T-cell (primary cell): ENCODE measurements around the gene RIPK3. TPM values are rescaled to one million over a fixed set of nuclear protein-coding genes. Genes with fewer than 3 reads are reported as not detected.

Experiments used
- ATAC-seq, 4 experiments: fragments of 200-7000 bp in 3 of 4; fragments of 150-1000 bp in 1 of 4; cut with Tn5 transposase; replicated peaks in 1 of 4; 1 replicate in 3 of 4; 2 replicates in 1 of 4; pipeline ENCODE4 v1.10.0; 2021; ENCODE audit warnings: moderate library complexity in 3 of 4, mild to moderate bottlenecking in 2 of 4, moderate number of reproducible peaks in 1 of 4
- CTCF ChIA-PET, 2 donors: fragments of 300-600 bp; sonication (Branson Sonifier 250); formaldehyde crosslinking; loops; one replicate each; lab custom pipeline; 2022; ENCODE audit warnings: antibody characterized with exemption in 2 of 2; lab: Charles Lee
- POLR2A ChIA-PET, 2 donors: fragments of 300-600 bp; sonication (Branson Sonifier 250); formaldehyde crosslinking; loops; one replicate each; lab custom pipeline; 2022; ENCODE audit warnings: antibody characterized with exemption in 2 of 2; lab: Charles Lee
- DNase-seq, 35 experiments: peaks; one replicate each; pipeline versions ENCODE4 v3.0.0 to v3.0.0-alpha.2; 2013 to 2023
- H3K27ac ChIP-seq: one replicate; pipeline ENCODE4 v1.5.1; 2013; ENCODE audit warnings: low read length
- H3K27me3 ChIP-seq, 2 experiments: replicated peaks in 1 of 2; 1 replicate in 1 of 2; 2 replicates in 1 of 2; pipeline versions ENCODE4 v1.6.1 to v1.7.0; 2013; ENCODE audit warnings: low read length in 1 of 2, mixed read lengths in 1 of 2; ENCODE audit not compliant: control insufficient read depth in 2 of 2, insufficient read depth in 2 of 2; ENCODE audit errors: extremely low read depth in 1 of 2
- H3K36me3 ChIP-seq, 2 donors: 1 replicate in 1 of 2; 2 replicates in 1 of 2; pipeline versions ENCODE4 v1.6.1 to v1.7.0; 2013; ENCODE audit warnings: low read length in 1 of 2; ENCODE audit not compliant: control insufficient read depth in 2 of 2, insufficient read depth in 1 of 2; ENCODE audit errors: extremely low read depth in 1 of 2
- H3K4me1 ChIP-seq, 2 experiments: 1 replicate in 1 of 2; 2 replicates in 1 of 2; pipeline versions ENCODE4 v1.6.1 to v1.7.0; 2013; ENCODE audit warnings: low read length in 2 of 2, mixed read lengths in 1 of 2; ENCODE audit not compliant: insufficient read depth in 2 of 2, control insufficient read depth in 1 of 2; ENCODE audit errors: extremely low read depth in 1 of 2
- H3K4me3 ChIP-seq, 2 donors: 1 replicate in 1 of 2; 2 replicates in 1 of 2; pipeline versions ENCODE4 v1.5.1 to v1.7.0; 2013; ENCODE audit warnings: mild to moderate bottlenecking in 2 of 2, low read length in 1 of 2, moderate library complexity in 1 of 2; ENCODE audit not compliant: control insufficient read depth in 1 of 2; ENCODE audit errors: extremely low read depth in 1 of 2
- H3K9me3 ChIP-seq: 2 replicates; pipeline ENCODE4 v1.7.0; 2013
- H3K27ac Mint-ChIP-seq, 2 donors: one replicate each; pipeline ENCODE4 v1.8.0; 2020 to 2021; ENCODE audit warnings: mild to moderate bottlenecking in 2 of 2, mixed read lengths in 2 of 2
- H3K27me3 Mint-ChIP-seq, 2 donors: one replicate each; pipeline ENCODE4 v1.8.0; 2021 to 2022; ENCODE audit warnings: mixed read lengths in 2 of 2
- H3K36me3 Mint-ChIP-seq: one replicate; pipeline ENCODE4 v1.8.0; 2021; ENCODE audit warnings: mixed read lengths
- H3K4me1 Mint-ChIP-seq, 3 donors: one replicate each; pipeline ENCODE4 v1.8.0; 2020 to 2022; ENCODE audit warnings: mixed read lengths in 3 of 3, mild to moderate bottlenecking in 1 of 3
- H3K4me3 Mint-ChIP-seq, 3 donors: one replicate each; pipeline ENCODE4 v1.8.0; 2020 to 2022; ENCODE audit warnings: mild to moderate bottlenecking in 3 of 3, mixed read lengths in 3 of 3, moderate library complexity in 3 of 3
- H3K9me3 Mint-ChIP-seq, 3 donors: one replicate each; pipeline ENCODE4 v1.8.0; 2020 to 2022; ENCODE audit warnings: mixed read lengths in 3 of 3
- WGBS: methylation state at CpG from one replicate; pipeline ENCODE4 v1.1.5; 2013; ENCODE audit warnings: missing lambda C conversion rate; ENCODE audit not compliant: insufficient coverage; 5-methylcytosine and 5-hydroxymethylcytosine counted together
- total RNA-seq, 35 experiments: library from RNA in 6 of 35; stranded (reverse) in 6 of 35; fragments of 120-200 nt in 1 of 35; gene quantifications; one replicate each; pipeline versions ENCODE4 v1.2.1 to v1.2.4 and lab custom pipeline; 2013 to 2026

Gene RIPK3
- total RNA-seq, 5 donors from 2014 or later (not counting 1 experiment from before 2014, with no cell fraction given): 26.2 to 68.3 (median 59.2) TPM

DNA sequence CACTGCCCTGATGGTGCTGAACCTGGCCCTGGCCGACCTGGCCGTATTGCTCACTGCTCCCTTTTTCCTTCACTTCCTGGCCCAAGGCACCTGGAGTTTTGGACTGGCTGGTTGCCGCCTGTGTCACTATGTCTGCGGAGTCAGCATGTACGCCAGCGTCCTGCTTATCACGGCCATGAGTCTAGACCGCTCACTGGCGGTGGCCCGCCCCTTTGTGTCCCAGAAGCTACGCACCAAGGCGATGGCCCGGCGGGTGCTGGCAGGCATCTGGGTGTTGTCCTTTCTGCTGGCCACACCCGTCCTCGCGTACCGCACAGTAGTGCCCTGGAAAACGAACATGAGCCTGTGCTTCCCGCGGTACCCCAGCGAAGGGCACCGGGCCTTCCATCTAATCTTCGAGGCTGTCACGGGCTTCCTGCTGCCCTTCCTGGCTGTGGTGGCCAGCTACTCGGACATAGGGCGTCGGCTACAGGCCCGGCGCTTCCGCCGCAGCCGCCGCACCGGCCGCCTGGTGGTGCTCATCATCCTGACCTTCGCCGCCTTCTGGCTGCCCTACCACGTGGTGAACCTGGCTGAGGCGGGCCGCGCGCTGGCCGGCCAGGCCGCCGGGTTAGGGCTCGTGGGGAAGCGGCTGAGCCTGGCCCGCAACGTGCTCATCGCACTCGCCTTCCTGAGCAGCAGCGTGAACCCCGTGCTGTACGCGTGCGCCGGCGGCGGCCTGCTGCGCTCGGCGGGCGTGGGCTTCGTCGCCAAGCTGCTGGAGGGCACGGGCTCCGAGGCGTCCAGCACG lies 23.8 kb downstream of the RIPK3 start:
- peak overlapping the region in 1 of 3 donors; percentile 74 for H3K4me3 Mint-ChIP-seq
- H3K27ac ChIP-seq: no peak overlapping the region

DNA sequence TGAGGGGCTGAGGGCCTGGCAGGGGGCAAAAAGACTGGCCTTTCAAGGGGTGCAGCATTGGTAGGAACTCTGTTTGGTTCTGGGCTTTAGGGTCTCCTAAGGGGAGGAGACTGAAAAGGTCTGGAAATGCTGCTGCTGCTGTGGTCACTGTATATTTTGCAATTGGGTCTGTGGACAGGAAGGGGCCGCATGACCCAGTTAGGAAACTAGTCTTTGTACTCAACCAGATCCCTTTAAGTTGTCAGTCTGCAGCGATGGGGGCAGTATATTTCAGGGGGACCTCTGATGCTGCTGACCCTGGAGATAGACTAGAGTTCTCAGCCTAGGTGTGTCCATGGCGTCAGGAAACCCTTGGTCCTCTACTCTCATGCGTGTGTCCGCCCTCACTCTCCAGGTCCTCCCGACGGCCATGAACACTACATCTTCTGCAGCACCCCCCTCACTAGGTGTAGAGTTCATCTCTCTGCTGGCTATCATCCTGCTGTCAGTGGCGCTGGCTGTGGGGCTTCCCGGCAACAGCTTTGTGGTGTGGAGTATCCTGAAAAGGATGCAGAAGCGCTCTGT lies 24.5 kb downstream of the RIPK3 start:
- ChIA-PET CTCF (interaction anchor here in 1 of 2 donors (0.6 kb wide), 1 partner anchor 18 kb away, joined by 4 read pairs; no protein-coding TSS in a partner anchor), POLR2A (interaction anchor here in 1 of 2 donors (0.6 kb wide), 1 partner anchor 107 kb away, joined by 4 read pairs; no protein-coding TSS in a partner anchor)
- H3K27me3 Mint-ChIP-seq: peaks cover 1 to 3% of the 10 kb centered on the region in 2 donors
- no peak for ATAC-seq
- Histone ChIP-seq H3K27me3 (no peaks in the 10 kb centered on the region), H3K27ac (no peak overlapping the region), H3K4me1 (peaks cover 32 to 52% of the 10 kb centered on the region in 2 experiments), H3K9me3 (no peaks in the 10 kb centered on the region), H3K4me3 (no peak overlapping the region), H3K36me3 (no peaks in the 10 kb centered on the region)
- H3K4me1 Mint-ChIP-seq: peaks cover 51 to 53% (median 53%) of the 10 kb centered on the region in 3 donors
- H3K9me3 Mint-ChIP-seq: no peaks in the 10 kb centered on the region
- no peak for DNase-seq
- H3K27ac Mint-ChIP-seq: peak overlapping the region; percentile 72 to 94
- peaks cover 4% of the 10 kb centered on the region for H3K36me3 Mint-ChIP-seq
- H3K4me3 Mint-ChIP-seq: peak overlapping the region in 2 of 3 donors; percentile 3 to 74
- WGBS: 88% methylated on average over 4 of the region's 10 CpGs

More for the DNA sequence above, 23.8 kb downstream of the RIPK3 start:
- Histone ChIP-seq H3K9me3 (no peaks in the 10 kb centered on the region), H3K4me1 (peaks cover 30 to 49% of the 10 kb centered on the region in 2 experiments), H3K4me3 (no peak overlapping the region), H3K36me3 (no peaks in the 10 kb centered on the region), H3K27me3 (no peaks in the 10 kb centered on the region)
- ChIA-PET CTCF (interaction anchor here (0.6 kb wide), 2 partner anchors 17 to 18 kb away, joined by 3 to 4 read pairs; no protein-coding TSS in a partner anchor), POLR2A (interaction anchor here in 1 of 2 donors (0.6 kb wide), 1 partner anchor 106 kb away, joined by 4 read pairs; no protein-coding TSS in a partner anchor)
- Mint-ChIP-seq H3K9me3 (no peaks in the 10 kb centered on the region), H3K27ac (no peak overlapping the region), H3K36me3 (peaks cover 4% of the 10 kb centered on the region), H3K4me1 (peaks cover 50 to 51% (median 50%) of the 10 kb centered on the region in 3 donors), H3K27me3 (peaks cover 2 to 3% of the 10 kb centered on the region in 2 donors)
- DNase-seq: no peak
- 96% methylated on average over 66 of the region's 70 CpGs for WGBS
- no peak for ATAC-seq

DNA sequence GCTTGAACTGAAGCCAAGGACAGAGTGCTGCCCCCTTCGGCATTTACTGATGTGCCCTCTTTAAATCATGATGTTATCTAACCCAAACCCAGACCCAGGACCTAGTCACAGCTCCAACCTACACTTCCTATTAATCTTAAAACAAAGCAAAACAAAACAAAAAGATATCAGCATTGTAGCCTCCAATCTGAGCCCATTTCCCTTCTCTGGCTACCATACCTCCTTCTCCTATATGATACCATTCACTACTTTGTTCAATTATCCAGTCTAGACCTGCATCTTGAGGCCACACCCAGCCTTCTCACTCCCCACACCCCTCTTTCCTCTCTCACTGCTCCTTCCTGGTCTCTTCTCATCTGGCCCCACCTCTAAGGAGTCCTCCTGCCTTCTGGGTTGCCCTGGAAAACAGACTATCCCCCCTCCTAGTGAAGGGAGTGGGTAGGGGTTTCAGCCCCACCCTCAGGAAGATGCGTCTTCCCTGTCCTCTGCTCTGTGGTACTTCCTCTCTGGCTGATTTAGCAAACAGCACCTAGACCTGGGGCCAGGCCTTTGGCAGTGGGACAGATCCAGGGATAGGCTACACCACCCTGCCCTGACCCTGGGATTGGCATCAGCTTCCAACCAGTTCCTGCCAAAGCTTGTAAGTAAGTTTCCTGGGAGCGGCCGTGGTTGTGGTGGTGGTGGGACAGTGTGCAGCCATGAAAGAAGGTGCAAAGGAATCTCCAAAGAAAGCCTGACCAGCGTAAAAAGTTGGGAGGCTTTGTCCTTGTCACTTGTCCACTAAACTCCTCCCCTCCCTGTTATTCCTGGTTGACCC lies 25.2 kb downstream of the RIPK3 start:
- H3K4me3 Mint-ChIP-seq: peak overlapping the region in 2 of 3 donors; percentile 10 to 74
- H3K4me1 ChIP-seq: peaks cover 39 to 60% of the 10 kb centered on the region in 2 experiments
- H3K27me3 ChIP-seq: no peaks in the 10 kb centered on the region
- DNase-seq: no peak
- H3K4me3 ChIP-seq: no peak overlapping the region
- CTCF ChIA-PET: interaction anchor here in 1 of 2 donors (0.8 kb wide), 1 partner anchor 84 kb away, joined by 3 read pairs; no protein-coding TSS in a partner anchor
- H3K27ac Mint-ChIP-seq: peak overlapping the region; percentile 94
- 58% methylated on average over 2 of the region's 5 CpGs for WGBS
- H3K27ac ChIP-seq: peak overlapping the region; percentile 77
- no peak for ATAC-seq
- H3K9me3 Mint-ChIP-seq: no peaks in the 10 kb centered on the region
- peaks cover 59 to 61% (median 60%) of the 10 kb centered on the region in 3 donors for H3K4me1 Mint-ChIP-seq
- H3K9me3 ChIP-seq: no peaks in the 10 kb centered on the region
- peaks cover 0 to 3% of the 10 kb centered on the region in 2 donors for H3K27me3 Mint-ChIP-seq
- POLR2A ChIA-PET: interaction anchor here in 1 of 2 donors (0.6 kb wide), 1 partner anchor 15 kb away, joined by 3 read pairs; no protein-coding TSS in a partner anchor
- H3K36me3 ChIP-seq: no peaks in the 10 kb centered on the region
- H3K36me3 Mint-ChIP-seq: peaks cover 4% of the 10 kb centered on the region

DNA sequence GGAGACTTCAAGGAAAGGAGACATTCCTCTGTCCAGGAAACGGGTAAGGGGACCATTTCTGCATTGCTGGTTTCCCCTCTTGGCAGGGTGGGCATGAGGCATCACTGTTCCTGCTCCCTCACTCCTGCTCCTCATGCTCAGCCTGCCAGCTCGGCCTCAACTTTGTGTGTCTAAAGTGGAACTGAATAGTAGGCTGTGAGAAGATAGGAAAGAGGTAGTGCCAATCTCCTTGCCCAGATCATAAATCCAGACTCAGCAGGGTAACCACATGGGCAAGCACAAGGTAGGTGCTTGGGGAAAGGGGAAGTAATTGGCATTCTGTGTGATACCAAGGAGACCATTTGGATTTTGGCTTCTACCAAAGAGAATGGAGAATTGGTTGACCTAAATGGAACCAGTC lies 25.9 kb downstream of the RIPK3 start:
- no peaks in the 10 kb centered on the region for H3K27me3 ChIP-seq
- Mint-ChIP-seq H3K4me3 (peak overlapping the region; percentile 43 to 74 (median 59)), H3K4me1 (peaks cover 61 to 67% (median 67%) of the 10 kb centered on the region in 3 donors), H3K27me3 (no peaks in the 10 kb centered on the region), H3K36me3 (peaks cover 4% of the 10 kb centered on the region), H3K27ac (peak overlapping the region; percentile 94), H3K9me3 (no peaks in the 10 kb centered on the region)
- DNase-seq (no peak), ATAC-seq (no peak)
- peaks cover 39 to 66% of the 10 kb centered on the region in 2 experiments for H3K4me1 ChIP-seq
- no CpG with 5 or more reads among the region's 2 CpGs for WGBS
- H3K27ac ChIP-seq: peak overlapping the region; percentile 77
- no peak overlapping the region for H3K4me3 ChIP-seq
- POLR2A ChIA-PET: interaction anchor here in 1 of 2 donors (0.6 to 1.0 kb wide), 3 partner anchors 14 to 173 kb away, joined by 3 to 4 read pairs (median 3); partner anchors contain the start of genes DHRS1, EMC9 and NOP9
- CTCF ChIA-PET: interaction anchor here (0.6 to 0.8 kb wide), 3 partner anchors 65 to 356 kb away, joined by 3 read pairs; no protein-coding TSS in a partner anchor
- H3K36me3 ChIP-seq: no peaks in the 10 kb centered on the region
- no peaks in the 10 kb centered on the region for H3K9me3 ChIP-seq

GRCh38 chr14:24312736-24313507 lies 26.9 kb downstream of the RIPK3 start:
- Mint-ChIP-seq H3K27ac (peak overlapping the region; percentile 94), H3K9me3 (no peaks in the 10 kb centered on the region), H3K4me3 (peak overlapping the region; percentile 74 to 83 (median 77)), H3K36me3 (peaks cover 7% of the 10 kb centered on the region), H3K27me3 (no peaks in the 10 kb centered on the region), H3K4me1 (peaks cover 68 to 77% (median 73%) of the 10 kb centered on the region in 3 donors)
- H3K4me3 ChIP-seq: no peak overlapping the region
- no peaks in the 10 kb centered on the region for H3K36me3 ChIP-seq
- peaks cover 39 to 76% of the 10 kb centered on the region in 2 experiments for H3K4me1 ChIP-seq
- CTCF ChIA-PET: interaction anchor here (0.6 to 1.4 kb wide), 8 partner anchors 13 to 118 kb away, joined by 3 to 4 read pairs (median 3); partner anchors contain the start of genes DHRS1 (in 1 of the 2) and NOP9 (in 1 of the 2)
- ATAC-seq (no peak), DNase-seq (peak in 13 of 35 experiments; percentile 19 to 67 (median 33))
- POLR2A ChIA-PET: interaction anchor here in 1 of 2 donors (0.5 to 1.0 kb wide), 3 partner anchors 13 to 172 kb away, joined by 3 to 4 read pairs (median 3); partner anchors contain the start of genes DHRS1, EMC9, NOP9 and TM9SF1
- no peaks in the 10 kb centered on the region for H3K27me3 ChIP-seq
- peak overlapping the region; percentile 77 for H3K27ac ChIP-seq
- no peaks in the 10 kb centered on the region for H3K9me3 ChIP-seq
- 59% methylated on average over 5 of the region's 9 CpGs for WGBS
